Measurements from ENCODE around the gene RABGAP1.

The RABGAP1 gene

DNA sequence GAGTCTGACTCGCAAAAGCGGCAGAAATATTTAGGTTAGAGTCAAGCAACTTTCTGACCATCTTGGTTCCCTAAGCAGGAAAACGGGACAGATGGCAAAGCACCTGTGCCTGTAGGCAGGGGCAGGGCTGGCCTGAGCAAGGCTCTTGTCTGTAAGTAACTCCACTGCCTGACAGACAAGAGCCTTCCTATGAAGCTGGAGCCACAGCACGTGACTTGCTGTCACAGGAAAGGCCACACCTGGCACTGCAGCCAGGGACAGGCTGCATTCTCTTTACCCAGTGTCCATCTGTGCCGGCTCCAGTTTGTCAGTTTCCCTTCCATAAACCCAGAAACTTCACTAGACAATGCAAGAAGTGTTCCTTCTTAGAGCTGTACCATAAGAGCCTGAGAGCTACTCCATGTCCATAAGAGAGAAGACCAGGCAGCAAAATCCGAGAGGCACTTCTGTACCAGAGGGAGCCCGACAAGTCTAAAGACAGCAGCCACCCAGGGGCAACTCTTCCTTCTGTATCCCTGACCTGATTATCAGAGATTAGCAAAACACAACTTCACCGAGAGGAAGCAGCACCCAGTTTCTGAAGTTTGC is 170.7 kb downstream of the RABGAP1 start:
- DNase-seq (ENCODE audit: low read depth): no peak

DNA sequence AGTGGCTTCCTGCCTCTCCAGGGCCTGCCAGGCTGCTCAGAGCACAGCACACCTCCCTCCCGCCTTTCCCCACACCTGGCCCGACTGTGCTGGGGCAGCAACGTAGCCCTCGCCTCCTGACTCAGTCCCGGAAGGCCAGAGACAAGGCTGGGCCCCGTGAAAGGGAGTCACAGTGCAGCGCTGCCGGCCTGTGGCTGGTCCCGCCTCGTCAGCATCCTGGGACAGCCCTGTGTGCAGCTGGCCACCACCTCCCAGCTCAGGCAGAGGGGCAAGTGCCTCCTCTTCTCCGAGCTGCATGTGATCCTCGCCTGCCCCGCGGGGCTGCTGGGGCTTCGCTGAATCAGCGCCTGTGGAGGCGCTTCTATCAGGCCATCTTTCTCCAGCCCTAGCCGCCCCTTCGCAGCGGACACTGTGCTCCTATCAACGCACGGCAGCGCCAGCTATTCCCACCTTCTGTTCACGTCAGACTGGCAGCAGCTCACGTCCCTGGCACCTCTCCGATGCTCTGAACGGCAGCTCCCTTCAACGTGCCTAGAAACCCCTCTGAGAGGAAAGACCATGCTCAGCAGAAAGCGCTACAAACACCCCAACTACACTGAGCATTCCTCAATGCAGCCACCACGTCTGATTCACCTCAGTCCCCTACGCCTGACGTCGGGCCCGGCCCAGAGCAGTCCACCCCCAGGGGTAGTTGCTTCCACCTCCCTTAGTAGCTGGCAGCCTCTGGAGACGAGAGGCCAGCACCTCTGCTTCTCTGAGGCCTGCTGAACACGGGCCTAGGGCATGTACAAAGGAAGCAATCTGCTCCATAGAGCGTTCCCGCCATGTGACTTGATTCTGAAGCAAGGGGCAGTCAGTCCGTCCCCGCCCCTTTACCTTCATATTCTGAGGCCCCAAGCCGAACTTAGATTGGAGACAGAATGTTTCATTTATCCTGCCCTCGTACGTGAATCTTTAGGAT is 171.5 kb downstream of the RABGAP1 start:
- DNase-seq (ENCODE audit: low read depth): no peak

DNA sequence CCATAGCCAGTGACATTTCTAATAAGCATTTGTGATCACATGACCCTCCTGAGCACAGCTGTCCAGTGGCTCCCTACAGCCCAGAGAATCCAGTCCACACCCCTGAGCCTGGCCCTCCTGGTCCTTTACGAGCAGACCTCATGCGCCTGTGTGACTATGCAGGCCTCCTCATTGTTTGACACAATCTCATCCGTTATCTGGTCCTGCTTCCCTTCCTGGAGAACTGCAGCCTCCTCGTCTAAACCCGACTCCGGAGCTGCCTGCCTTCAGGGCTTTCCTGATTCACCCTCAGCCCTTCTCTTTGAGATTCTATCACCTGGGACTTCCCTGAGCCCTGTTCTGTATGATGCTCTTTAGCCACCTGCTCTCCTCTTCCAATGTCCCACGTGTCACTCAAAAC is 172.4 kb downstream of the RABGAP1 start:
- no peak for DNase-seq (ENCODE audit: low read depth)

DNA sequence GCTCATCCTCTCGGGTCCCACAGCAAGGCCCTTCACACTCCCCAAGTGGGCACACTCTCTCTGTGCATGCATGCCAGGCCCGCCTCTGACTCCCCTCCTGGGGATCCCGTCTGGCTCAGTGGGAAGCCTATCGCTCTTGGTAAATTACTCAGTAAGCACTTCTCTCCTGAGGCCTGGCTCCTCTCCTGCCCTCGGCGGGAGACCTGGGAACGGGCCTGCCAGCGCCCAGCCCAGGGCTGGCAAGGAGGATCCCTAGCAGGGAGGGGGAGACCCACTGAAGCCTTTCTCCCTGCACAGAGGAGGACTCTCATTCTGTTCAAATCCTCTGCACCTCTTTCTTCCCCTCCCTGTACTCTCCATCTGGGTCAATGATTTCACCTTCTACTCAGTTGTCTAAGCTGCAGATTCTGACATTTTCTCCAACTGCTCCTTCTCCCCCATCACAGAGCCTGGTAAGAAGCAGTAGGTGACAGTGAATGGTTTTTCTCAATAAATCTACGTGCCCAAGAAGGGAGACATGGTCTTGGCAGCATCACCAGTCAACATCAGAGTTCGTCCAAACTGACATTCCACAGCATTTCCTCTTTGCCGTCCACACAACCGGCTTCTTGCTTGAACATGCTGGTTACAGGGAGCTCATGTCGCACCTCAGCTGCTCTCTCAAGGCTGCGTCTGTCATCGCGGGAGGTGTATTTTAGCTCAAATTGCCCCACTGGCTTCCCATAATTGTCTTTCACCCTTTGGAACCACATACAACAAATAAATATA is 174.5 kb downstream of the RABGAP1 start:
- no peak for DNase-seq (ENCODE audit: low read depth)

DNA sequence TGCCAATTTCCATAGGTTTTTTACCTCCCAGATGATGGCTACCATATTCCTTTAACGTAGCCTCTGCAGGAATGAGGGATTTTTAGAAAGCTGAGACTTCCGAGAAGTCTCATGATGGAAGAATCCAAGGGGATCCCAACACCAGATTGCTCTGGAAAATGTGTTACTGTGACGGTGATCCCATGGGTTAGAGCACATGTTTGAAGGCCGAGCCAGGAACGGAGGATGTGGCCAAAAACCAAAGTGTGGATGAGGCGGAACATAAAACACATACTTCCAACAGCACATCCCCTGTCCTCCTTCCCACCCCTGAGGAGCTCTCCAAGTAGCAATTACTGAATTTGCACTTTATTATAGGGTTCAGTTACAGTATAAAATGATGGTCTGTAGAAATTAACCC is 175.2 kb downstream of the RABGAP1 start:
- no peak for DNase-seq (ENCODE audit: low read depth)

DNA sequence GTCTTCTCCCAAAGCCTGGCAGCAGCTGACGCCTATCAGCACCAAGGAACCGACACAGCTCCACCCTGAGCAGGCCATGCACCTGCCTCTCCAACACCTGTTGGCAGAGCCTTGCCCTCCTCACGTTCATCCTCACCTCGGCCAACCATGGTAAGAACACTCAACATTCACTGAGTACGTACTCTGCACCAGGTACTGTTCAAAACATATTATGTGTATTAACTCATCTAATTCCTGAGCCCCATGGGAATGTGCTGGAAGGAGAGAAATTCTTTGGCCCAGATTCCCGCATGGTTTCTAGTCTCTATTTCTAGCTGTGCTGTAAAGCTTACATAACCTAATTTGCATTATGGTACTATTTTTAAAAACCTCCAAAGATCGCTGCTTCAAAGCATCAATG is 178.7 kb downstream of the RABGAP1 start:
- DNase-seq (ENCODE audit: low read depth): no peak

DNA sequence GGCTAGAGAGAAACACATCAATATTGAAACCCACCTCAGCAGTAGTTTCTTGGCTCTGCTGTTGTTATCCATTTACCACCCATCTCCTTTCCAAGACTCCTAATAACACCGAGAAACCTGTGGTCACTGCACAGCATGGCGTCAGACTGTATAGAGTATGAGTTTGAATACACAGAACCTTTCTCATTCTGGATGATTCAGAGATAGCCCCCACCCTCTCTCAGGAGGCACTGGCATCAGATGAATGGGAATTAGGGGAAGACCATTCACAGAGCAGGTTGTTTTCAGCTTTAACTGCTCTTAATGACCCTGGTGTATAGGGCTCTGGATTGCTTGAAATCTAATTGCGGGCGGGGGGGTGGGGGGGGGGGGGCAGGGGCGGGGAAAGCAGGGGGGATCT is 179.3 kb downstream of the RABGAP1 start:
- no peak for DNase-seq (ENCODE audit: low read depth)

DNA sequence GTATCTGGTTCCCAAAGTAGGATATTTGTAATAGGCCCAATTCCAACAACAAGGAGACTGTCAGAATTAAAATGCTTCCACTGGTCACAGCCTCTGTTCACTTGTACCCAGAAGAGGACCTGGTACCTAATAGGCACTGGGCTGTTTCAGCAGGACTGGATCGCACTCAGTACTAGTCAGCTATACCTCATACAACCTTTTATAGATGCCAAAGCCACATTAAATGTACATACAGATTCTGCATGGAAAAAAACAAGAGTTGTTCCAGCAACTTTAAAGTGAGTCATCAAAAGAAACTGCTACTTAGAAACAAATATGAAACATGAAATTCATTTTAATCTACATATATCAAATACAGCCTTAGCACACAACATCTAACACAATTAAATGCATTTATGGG is 180.1 kb downstream of the RABGAP1 start:
- no peak for DNase-seq (ENCODE audit: low read depth)

DNA sequence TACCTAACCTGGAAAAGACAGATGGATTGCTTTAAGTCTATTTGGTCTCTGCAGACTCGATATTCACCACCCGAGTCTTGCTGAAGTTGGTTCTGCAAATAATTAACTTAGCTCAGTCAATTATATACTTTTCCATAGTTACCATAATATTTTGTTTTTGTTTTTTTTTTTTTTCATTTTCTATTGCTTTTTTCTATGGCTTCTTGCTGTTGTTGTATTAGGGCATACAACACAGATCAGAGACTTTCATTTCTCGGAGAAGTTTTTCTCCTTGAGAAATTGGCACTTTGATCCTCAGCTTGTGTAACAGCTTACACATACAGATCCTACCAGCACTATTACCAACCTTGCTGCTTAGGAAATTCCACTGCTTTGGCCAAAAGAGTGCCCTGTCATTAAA is 180.6 kb downstream of the RABGAP1 start:
- no peak for DNase-seq (ENCODE audit: low read depth)

DNA sequence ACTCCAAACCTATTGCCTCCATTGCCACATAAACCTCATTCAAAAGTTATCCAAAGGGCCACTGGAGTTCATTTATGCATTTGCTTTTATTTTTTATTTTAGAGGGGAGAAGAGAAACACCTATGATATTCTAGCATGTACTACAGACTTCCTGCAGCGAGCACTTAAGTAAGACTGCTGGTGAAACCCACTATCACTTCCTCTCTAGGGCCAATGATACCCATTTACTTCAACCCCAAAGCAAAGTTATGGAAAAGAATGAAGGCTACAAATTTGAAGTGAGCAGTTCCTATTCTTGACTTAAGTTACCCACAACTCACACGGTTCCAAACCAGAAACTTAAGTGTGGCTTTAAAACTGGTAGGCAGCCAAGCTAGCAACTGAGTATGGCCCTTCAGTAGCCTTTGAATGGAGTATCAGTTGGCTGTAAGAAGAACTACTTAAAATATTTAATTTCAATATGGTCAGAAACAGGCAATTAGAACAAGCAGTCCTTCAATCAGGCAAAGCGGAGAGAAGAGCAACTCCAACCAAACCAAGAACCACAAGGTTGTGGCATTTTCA is 186.8 kb downstream of the RABGAP1 start:
- DNase-seq (ENCODE audit: low read depth): no peak

DNA sequence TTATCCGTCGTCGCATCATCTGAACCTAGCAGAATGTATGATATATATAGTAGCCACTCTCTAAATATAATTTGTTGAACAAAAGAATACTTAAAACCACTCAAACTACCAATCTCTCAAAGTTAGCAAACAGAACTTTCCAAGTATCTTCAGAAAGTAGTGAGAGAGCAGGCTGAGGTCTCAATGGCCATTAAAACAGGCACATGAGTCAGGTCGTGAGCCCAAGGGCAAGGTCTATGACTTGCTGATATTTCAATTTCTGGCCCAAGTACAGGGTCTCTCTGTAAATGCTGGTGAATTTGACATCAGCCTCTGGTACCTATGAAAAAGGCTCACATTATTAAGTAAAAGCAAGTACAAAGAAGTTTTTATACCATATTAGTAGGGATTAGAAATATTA is 187.8 kb downstream of the RABGAP1 start:
- DNase-seq (ENCODE audit: low read depth): no peak

DNA sequence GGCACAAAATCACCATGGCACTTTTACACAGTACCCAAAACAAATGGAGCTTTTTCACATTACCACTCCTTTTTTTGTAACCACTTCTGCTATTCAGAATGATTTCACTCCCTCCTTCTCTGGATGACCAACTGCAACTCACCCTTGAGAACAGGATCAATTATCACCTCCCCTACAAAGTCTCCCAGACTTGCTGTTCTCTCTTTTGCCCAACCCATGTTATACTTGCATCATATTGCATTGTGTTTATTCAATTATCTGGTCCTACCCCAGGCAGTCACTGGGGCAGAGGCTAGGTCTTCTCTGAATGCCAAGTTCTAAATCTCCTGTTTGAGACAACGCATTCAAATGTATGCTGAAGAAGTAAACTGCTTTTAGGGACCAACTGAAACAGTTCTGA is 188.6 kb downstream of the RABGAP1 start:
- no peak for DNase-seq (ENCODE audit: low read depth)

DNA sequence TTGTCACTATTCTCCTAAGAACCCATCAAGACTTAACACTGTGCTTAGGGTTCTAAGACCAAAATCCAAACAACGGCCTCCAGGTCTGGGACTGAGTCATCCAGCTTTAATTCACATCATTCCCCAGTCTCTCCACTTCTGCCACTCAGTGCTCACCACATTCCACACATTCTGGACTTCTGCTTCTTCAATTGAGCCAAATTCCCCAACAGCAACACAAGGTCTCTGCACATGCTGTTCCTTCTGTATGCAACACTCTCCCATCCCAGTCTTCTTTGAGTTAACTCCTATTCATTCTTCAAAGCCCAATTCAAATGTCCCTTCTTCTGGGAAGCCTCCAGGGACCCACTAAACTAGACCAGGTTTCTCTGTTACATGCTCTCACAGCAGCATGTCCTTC is 190.4 kb downstream of the RABGAP1 start:
- DNase-seq (ENCODE audit: low read depth): no peak

DNA sequence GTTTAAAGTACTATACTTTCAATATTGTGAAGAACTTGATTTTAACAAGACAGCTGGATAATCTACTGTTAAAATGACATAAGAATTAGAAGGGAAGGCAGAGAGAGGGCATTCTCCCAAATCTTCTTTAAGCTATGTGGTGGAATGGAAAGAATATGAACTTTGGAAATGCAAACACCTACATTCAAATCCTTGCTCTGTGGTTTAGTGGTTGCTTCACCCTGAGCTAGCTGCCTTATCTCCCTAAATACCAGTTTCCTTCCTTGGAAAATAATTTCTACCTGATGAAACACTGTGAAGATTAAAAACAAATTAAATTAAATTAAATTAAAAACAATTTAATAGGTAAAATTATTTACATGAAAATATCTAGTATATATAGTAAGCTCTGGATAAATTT is 191.2 kb downstream of the RABGAP1 start:
- no peak for DNase-seq (ENCODE audit: low read depth)

DNA sequence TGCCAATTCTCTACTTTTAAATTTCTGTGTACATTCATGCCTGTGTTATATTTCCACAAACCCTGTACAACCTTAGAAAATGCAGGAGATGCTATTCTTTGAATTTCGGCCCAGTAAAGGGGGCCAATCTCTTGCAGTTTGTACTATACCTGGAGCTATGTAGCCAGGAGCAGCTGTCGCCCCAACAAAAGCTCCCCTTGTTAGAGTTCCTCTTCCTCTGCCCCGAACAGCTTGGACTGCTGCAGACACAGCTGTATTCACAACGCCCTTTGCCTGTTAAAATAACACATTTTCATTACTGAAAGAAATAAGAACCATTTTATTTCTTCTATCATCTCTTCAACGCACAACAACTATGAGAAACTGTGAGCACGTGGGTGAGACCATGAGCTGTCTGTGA is 191.9 kb downstream of the RABGAP1 start:
- DNase-seq (ENCODE audit: low read depth): no peak

DNA sequence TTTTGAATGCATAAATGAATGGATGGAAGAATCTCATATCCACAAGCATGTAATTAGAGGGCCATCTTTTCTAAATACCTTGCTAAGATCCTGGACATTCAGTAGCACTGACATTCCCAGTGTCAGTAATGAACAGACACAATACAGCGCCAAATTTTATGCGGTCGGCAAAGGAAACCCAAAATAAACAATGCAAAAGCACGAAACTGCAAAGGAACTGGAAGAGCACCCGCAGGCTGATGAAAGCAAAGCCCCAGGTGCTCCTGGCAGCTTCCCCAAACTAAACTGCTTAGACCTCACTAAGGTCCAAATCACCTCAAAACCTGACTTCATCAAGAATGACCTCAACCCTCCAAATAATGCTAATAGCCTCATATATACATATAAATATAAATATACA is 194.6 kb downstream of the RABGAP1 start:
- DNase-seq (ENCODE audit: low read depth): no peak

DNA sequence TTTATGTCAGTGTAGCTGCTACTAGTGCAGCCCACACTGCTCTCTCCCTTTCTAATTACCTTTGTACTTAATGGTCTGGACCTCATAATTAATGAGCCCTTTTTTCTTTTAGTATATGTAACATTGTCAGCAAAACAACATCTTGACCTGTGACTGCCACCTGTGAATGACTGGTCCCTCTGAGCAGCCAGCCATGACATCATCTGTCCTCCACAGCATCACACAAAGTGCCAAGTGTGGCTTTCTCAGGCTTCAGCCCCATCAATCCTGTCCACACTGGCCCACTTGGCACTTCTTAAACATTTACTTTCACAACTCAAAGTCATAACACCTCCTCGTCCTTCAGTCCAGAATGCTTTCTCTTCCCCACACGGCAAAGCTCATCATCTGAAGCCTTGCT is 197.3 kb downstream of the RABGAP1 start:
- no peak for DNase-seq (ENCODE audit: low read depth)

DNA sequence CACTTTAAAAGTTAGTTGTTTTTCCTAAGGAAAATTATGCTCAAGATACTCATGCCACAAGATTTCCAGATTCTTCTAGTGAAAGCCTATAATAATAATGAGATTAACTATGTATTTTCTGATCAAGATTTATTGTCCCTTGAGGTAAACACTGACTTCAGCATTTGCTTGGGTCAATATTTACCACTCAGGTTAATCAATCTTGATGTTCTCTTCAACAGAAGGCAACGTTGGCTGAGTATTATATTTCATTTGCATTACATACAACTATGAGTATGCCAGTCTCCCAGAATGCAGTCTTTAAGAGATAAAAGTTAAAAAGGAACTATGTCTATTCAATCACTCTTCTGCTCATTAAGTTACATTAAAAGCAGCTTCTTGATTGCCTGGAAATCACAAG is 208.2 kb downstream of the RABGAP1 start:
- DNase-seq (ENCODE audit: low read depth): no peak

DNA sequence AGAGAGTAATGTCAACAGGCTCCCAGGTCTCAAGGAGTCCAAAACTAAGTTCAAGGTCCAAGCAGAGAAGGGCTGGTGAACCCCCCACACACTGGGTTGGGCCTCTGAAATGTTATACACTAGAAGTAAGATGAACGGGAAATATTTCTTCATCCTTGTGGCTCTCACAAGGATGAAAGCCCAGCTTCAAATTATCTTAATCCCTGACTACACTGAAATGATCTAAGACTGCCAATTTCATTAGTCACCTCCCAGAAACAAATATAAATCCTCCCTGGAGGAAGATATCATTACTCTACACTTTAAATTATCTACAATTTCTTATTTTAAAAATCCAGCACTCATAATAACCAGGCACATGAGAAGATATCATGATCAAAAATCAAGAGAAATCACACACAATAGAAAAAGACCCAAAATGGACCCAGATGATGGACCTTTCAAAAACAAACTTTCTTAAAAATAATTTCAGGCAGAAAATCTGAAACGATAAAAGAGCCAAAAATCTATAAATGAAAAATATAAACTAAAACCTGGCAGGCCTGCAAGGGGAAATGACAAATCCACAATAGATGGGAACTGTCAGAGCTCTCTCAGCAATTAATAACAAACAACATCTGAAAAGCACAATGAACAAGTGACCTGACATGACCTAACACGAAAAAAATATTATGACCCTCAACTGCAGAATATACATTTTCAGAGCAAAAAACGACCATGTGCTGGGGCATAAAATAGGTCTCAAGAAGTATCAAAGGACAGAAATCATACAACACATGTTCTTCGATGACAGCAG is 210.1 kb downstream of the RABGAP1 start:
- no peak for DNase-seq (ENCODE audit: low read depth)
